GM10266 (cell line): ENCODE data around the gene MGME1.
"Not testable (repeated sequence)": the region's sequence is repeated elsewhere in the genome, so short reads cannot be mapped to it uniquely, and the experiment has no call there.

Source experiments
- DNase-seq: peaks from one replicate; pipeline ENCODE4 v3.0.0; 2012; ENCODE audit errors: extremely low spot score
- TF ChIP-seq, protein P1 (sequence below): IDR thresholded peaks from 2 replicates; pipeline ENCODE4 v1.5.1; 2012; ENCODE audit warnings: mild to moderate bottlenecking, low read depth; ENCODE audit not compliant: control insufficient read depth, insufficient read depth; ENCODE audit errors: missing control alignments

Gene MGME1

DNA sequence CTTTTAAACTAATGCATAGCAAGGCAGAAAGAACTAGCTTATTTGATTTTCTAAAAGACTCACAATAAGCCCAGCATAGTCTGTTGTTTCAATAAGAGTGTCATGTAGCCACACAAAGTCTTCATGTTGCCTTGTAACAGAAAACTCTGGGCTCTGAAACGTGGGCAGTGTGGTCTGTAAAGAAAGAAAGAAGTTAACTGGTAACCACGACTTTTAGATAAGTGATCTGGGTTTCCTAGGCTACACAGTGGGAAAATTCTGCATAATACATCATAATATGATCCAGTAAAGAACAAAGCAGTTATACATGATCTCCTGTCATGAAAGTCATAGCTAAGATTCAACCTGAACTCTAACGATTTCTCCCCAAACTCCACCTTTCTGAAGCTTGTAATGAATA, 13.5 kb upstream of the MGME1 start:
- no peak for DNase-seq
- TF ChIP-seq, protein P1, sequence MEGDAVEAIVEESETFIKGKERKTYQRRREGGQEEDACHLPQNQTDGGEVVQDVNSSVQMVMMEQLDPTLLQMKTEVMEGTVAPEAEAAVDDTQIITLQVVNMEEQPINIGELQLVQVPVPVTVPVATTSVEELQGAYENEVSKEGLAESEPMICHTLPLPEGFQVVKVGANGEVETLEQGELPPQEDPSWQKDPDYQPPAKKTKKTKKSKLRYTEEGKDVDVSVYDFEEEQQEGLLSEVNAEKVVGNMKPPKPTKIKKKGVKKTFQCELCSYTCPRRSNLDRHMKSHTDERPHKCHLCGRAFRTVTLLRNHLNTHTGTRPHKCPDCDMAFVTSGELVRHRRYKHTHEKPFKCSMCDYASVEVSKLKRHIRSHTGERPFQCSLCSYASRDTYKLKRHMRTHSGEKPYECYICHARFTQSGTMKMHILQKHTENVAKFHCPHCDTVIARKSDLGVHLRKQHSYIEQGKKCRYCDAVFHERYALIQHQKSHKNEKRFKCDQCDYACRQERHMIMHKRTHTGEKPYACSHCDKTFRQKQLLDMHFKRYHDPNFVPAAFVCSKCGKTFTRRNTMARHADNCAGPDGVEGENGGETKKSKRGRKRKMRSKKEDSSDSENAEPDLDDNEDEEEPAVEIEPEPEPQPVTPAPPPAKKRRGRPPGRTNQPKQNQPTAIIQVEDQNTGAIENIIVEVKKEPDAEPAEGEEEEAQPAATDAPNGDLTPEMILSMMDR, result no peak

DNA sequence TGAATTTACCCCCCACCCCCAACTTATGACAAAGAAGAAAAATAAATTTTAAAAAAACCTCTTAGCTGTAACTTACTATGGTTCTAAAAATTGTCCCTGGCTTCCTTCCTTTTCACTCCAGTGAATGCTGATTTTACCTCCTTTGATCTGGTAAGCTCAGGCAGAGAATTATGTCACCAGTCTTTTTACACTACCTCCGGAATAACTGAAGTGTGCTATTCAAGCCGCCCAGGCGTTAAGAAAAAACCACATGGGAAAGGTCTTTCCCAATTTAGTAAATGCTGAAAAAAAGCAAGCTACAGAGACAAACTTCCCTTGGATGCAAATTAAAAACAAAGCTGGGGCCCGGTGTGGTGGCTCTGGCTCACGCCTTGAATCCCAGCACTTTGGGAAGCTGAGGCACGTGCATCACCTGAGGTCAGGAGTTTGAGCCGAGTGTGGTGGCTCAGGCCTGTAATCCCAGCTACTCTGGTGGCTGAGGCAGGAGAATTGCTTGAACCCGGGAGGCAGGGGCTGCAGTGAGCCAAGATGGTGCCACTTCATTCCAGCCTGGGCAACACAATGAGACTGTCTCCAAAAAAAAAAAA, 12.6 kb upstream of the MGME1 start:
- TF ChIP-seq, protein P1, result no peak
- no peak for DNase-seq

DNA sequence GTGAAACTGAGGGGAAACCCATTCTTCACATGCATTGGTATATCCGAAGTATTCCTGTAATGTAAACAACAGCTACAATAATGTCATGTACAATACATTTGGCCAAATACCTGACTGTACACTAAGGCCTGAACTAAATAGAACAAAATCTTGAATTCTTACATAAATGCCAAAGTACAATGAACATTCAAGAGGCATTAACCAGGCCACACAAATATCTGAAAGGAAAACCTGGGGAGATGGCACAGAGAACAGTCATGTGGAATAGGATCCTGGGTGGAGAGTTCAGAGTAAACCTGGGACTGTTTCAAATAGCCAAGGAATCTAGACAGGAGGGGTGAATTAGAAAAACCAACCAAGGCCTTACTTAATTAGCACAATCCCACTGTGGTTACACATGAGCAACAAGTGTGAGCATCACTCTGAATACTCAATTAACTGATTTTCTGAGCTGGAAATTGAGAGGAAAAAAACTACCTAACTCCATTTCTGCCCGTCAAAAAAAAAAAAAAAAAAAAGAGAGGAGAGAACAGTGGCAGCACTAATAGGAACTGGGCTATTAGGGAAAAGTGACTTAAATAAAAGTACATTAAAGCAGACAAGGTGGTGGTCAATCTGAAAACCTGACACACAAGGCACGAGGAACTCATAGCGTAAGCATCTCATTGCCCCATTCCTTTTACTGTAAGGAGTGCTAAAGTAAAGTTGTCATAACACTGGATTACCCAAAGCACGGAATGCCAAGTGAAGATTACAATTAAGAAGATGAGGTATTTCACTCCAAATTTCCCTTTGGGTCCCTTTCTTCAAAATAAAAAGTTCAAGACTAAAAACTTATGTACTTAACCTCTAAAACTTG, 11.1 kb upstream of the MGME1 start:
- no peak for DNase-seq
- TF ChIP-seq, protein P1, result no peak

GRCh38 chr20:17958373-17959256, 10.2 kb upstream of the MGME1 start:
- no peak for DNase-seq
- TF ChIP-seq, protein P1, result no peak

DNA sequence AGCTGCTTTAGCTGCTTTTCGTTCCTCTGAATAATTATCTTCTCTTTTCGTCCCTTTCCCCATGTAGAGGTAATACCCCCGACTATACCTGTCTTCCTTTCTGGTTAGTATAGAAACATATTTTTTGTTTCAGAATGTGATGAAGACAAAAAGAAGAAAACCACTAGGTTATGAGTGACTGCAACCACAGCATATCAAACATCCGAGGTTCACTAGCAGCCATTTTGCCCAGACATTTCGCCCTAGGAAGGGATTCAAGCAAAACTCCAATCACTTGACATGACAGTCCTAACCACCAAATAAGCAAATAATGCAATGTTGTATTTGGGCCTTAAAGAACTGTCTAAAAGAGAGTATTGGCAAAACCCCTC, 9.6 kb upstream of the MGME1 start:
- no peak for DNase-seq

DNA sequence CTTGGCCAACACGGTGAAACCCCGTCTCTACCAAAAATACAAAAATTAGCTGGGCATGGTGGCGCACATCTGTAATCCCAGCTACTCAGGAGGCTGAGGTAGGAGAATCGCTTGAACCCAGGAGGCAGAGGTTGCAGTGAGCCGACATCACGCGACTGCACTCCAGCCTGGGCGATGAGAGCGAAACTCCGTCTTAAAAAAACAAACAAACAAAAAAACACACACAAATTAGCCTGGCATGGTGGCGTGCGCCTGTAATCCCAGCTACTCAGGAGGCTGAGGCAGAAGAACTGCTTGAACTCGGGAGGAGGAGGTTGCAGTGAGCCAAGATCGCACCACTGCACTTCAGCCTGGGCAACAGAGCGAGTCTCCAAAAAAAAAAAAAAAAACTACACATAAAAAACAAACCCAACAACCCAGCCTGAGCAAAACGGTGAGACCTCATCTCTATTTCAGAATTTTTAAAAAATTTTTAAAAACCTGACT, 8.4 kb upstream of the MGME1 start:
- not testable (repeated sequence) for DNase-seq

More for the DNA sequence above, 9.6 kb upstream of the MGME1 start:
- TF ChIP-seq, protein P1, result no peak

GRCh38 chr20:17960927-17961586, 7.8 kb upstream of the MGME1 start:
- TF ChIP-seq, protein P1, result no peak
- no peak for DNase-seq
